Endothelial cell (in vitro differentiated cells): ENCODE measurements around the gene RIMBP2. TPM values are rescaled to one million over a fixed set of nuclear protein-coding genes. Genes with fewer than 3 reads are reported as not detected.

Experiments
- DNase-seq: peaks from one replicate; pipeline ENCODE4 v3.0.0; 2021; ENCODE audit warnings: low spot score
- H3K27ac Mint-ChIP-seq: one replicate; pipeline ENCODE4 v1.8.0; 2021; ENCODE audit warnings: mixed read lengths, inconsistent platforms; ENCODE audit not compliant: unreplicated experiment
- H3K27me3 Mint-ChIP-seq: one replicate; pipeline ENCODE4 v1.8.0; 2021; ENCODE audit warnings: mild to moderate bottlenecking, moderate library complexity, mixed read lengths, inconsistent platforms; ENCODE audit not compliant: unreplicated experiment
- H3K36me3 Mint-ChIP-seq: one replicate; pipeline ENCODE4 v1.8.0; 2021; ENCODE audit warnings: mild to moderate bottlenecking, low read depth, mixed read lengths, inconsistent platforms; ENCODE audit not compliant: unreplicated experiment
- H3K4me1 Mint-ChIP-seq: one replicate; pipeline ENCODE4 v1.8.0; 2021; ENCODE audit warnings: mild to moderate bottlenecking, mixed read lengths, inconsistent platforms; ENCODE audit not compliant: unreplicated experiment
- H3K4me3 Mint-ChIP-seq: one replicate; pipeline ENCODE4 v1.8.0; 2021; ENCODE audit warnings: mild to moderate bottlenecking, mixed read lengths, inconsistent platforms; ENCODE audit not compliant: unreplicated experiment
- H3K9me3 Mint-ChIP-seq: one replicate; pipeline ENCODE4 v1.8.0; 2021; ENCODE audit warnings: mixed read lengths, inconsistent platforms; ENCODE audit not compliant: unreplicated experiment
- CTCF ChIP-seq: fragments of 200-600 bp; sonication (generic); IDR thresholded peaks from one replicate; pipeline ENCODE4 v1.5.0; 2021; ENCODE audit warnings: antibody characterized with exemption; ENCODE audit not compliant: unreplicated experiment
- total RNA-seq: library from RNA; stranded (reverse); fragmentation: NEBNext Ultra II Directional; extraction: Animal tissue kit (Norgen Biotek cat#: 25700); gene quantifications from one replicate; pipeline ENCODE4 v1.2.1, GENCODE V29; 2021; ENCODE audit not compliant: unreplicated experiment

Gene RIMBP2
- total RNA-seq, 1 donor from 2014 or later, result 1.4 TPM

GRCh38 chr12:130446846-130447654 lies 269.0 kb downstream of the RIMBP2 start:
- no peaks in the 10 kb centered on the region for H3K4me1 Mint-ChIP-seq
- H3K36me3 Mint-ChIP-seq, result peaks cover 16% of the 10 kb centered on the region
- H3K27ac Mint-ChIP-seq, result no peak overlapping the region
- no peak for DNase-seq
- H3K9me3 Mint-ChIP-seq, result peaks cover 14% of the 10 kb centered on the region
- peak overlapping the region; percentile 35 for H3K4me3 Mint-ChIP-seq
- TF ChIP-seq CTCF, result no peak
- H3K27me3 Mint-ChIP-seq, result peaks cover 9% of the 10 kb centered on the region

GRCh38 chr12:130444986-130445385 lies 271.1 kb downstream of the RIMBP2 start:
- H3K27me3 Mint-ChIP-seq, result peaks cover 4% of the 10 kb centered on the region
- H3K4me1 Mint-ChIP-seq, result no peaks in the 10 kb centered on the region
- no peak for DNase-seq
- no peak overlapping the region for H3K4me3 Mint-ChIP-seq
- peaks cover 12% of the 10 kb centered on the region for H3K9me3 Mint-ChIP-seq
- TF ChIP-seq CTCF, result no peak
- peaks cover 19% of the 10 kb centered on the region for H3K36me3 Mint-ChIP-seq
- H3K27ac Mint-ChIP-seq, result no peak overlapping the region

- H3K4me1 Mint-ChIP-seq, result no peaks in the 10 kb centered on the region
- peaks cover 9% of the 10 kb centered on the region for H3K27me3 Mint-ChIP-seq
- H3K36me3 Mint-ChIP-seq, result peaks cover 21% of the 10 kb centered on the region
- no peak for DNase-seq
- H3K4me3 Mint-ChIP-seq, result no peak overlapping the region
- no peak for TF ChIP-seq CTCF
- peaks cover 15% of the 10 kb centered on the region for H3K9me3 Mint-ChIP-seq
- H3K27ac Mint-ChIP-seq, result no peak overlapping the region
Measured at GRCh38 chr12:130444061-130444460, 272.0 kb downstream of the RIMBP2 start.

- no peak overlapping the region for H3K4me3 Mint-ChIP-seq
- no peak for TF ChIP-seq CTCF
Measured at GRCh38 chr12:130441771-130442760, 274.0 kb downstream of the RIMBP2 start.

More at GRCh38 chr12:130441771-130442760, 274.0 kb downstream of the RIMBP2 start:
- H3K4me1 Mint-ChIP-seq, result no peaks in the 10 kb centered on the region
- no peak for DNase-seq
- H3K27me3 Mint-ChIP-seq, result peaks cover 7% of the 10 kb centered on the region
- H3K36me3 Mint-ChIP-seq, result peaks cover 22% of the 10 kb centered on the region
- H3K9me3 Mint-ChIP-seq, result peaks cover 14% of the 10 kb centered on the region
- no peak overlapping the region for H3K27ac Mint-ChIP-seq
